Muscle of leg (tissue), 11 donors: Measurements from ENCODE around the gene SNAP47. TPM values are rescaled to one million over a fixed set of nuclear protein-coding genes. Genes with fewer than 3 reads are reported as not detected.

Experiments used
- DNase-seq: peaks from one replicate; pipeline ENCODE4 v3.0.0; 2013
- H3K27ac ChIP-seq: one replicate; pipeline ENCODE4 v1.5.1; 2013; ENCODE audit warnings: mild to moderate bottlenecking, low read length, control low read depth
- H3K27me3 ChIP-seq: one replicate; pipeline ENCODE4 v1.6.1; 2013; ENCODE audit warnings: low read length; ENCODE audit not compliant: control insufficient read depth, insufficient read depth
- H3K36me3 ChIP-seq: one replicate; pipeline ENCODE4 v1.6.1; 2013; ENCODE audit warnings: low read length; ENCODE audit not compliant: control insufficient read depth, insufficient read depth
- H3K4me1 ChIP-seq: one replicate; pipeline ENCODE4 v1.6.1; 2013; ENCODE audit warnings: low read length; ENCODE audit not compliant: control insufficient read depth, insufficient read depth
- H3K4me3 ChIP-seq: one replicate; pipeline ENCODE4 v1.5.1; 2013; ENCODE audit warnings: low read length, control low read depth
- H3K9me3 ChIP-seq: replicated peaks from 2 replicates; pipeline ENCODE4 v1.6.1; 2013; ENCODE audit warnings: low read depth, low read length; ENCODE audit not compliant: control insufficient read depth
- WGBS: methylation state at CpG from one replicate; pipeline ENCODE4 v1.1.5; 2013; ENCODE audit warnings: missing lambda C conversion rate; ENCODE audit not compliant: insufficient coverage; 5-methylcytosine and 5-hydroxymethylcytosine counted together
- polyA plus RNA-seq, 8 donors: library from polyadenylated mRNA; unstranded; fragments of 120-200 nt; gene quantifications; one replicate each; pipeline versions ENCODE4 v1.2.1 to v1.2.3, GENCODE V29; 2013; ENCODE audit warnings: inconsistent platforms in 1 of 8, low replicate concordance in 1 of 8; ENCODE audit not compliant: insufficient read length in 8 of 8, insufficient read depth in 1 of 8
- total RNA-seq: library from RNA; stranded (reverse); fragments of 120-200 nt; gene quantifications from one replicate; pipeline ENCODE4 v1.2.4, GENCODE V29; 2013

SNAP47 gene
- total and polyA plus RNA-seq, 9 donors, result 24.7 to 38.3 (median 30.4) TPM

DNA sequence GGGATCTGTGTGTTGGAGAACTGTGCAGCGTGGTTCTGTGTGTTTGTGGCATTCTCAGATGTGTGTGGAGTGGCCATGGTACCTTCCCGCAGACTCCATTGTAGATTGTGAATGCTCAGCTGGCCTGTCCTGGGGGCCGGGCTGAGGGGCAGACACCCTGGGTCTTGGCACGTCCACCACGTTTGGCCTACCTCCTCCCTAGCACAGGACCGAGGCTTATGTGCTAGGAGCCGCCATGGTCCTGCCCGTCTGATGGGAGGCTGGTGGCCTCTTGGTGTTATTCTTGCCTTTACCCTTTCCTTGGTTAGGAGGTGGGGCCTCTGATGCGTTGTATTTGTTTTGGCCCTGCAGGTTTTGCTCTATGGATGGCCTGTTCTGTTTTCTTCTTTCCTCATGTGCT, 25.1 kb downstream of the SNAP47 start:
- peaks cover 51% of the 10 kb centered on the region for H3K4me1 ChIP-seq

GRCh38 chr1:227761621-227762230, 26.5 kb downstream of the SNAP47 start:
- H3K27me3 ChIP-seq, result no peaks in the 10 kb centered on the region
- WGBS, result 84% methylated on average over 12 of the region's 17 CpGs
- no peak overlapping the region for H3K4me3 ChIP-seq
- H3K4me1 ChIP-seq, result peaks cover 49% of the 10 kb centered on the region
- DNase-seq, result no peak
- no peaks in the 10 kb centered on the region for H3K9me3 ChIP-seq
- H3K36me3 ChIP-seq, result peaks cover 53% of the 10 kb centered on the region
- H3K27ac ChIP-seq, result no peak overlapping the region

More for the DNA sequence above, 25.1 kb downstream of the SNAP47 start:
- Histone ChIP-seq H3K9me3 (no peaks in the 10 kb centered on the region), H3K27ac (peak overlapping the region; percentile 94), H3K27me3 (no peaks in the 10 kb centered on the region), H3K36me3 (peaks cover 47% of the 10 kb centered on the region), H3K4me3 (no peak overlapping the region)
- DNase-seq, result no peak
- WGBS, result 90% methylated on average over 3 of the region's 9 CpGs

GRCh38 chr1:227762231-227762911, 27.1 kb downstream of the SNAP47 start:
- peak; percentile 88 for DNase-seq
- peaks cover 51% of the 10 kb centered on the region for H3K4me1 ChIP-seq

GRCh38 chr1:227763246-227764018, 28.2 kb downstream of the SNAP47 start:
- WGBS, result 98% methylated on average over 13 of the region's 16 CpGs
- peaks cover 64% of the 10 kb centered on the region for H3K36me3 ChIP-seq
- no peak overlapping the region for H3K27ac ChIP-seq
- DNase-seq, result no peak
- H3K4me3 ChIP-seq, result no peak overlapping the region
- H3K9me3 ChIP-seq, result no peaks in the 10 kb centered on the region
- H3K27me3 ChIP-seq, result no peaks in the 10 kb centered on the region
- peaks cover 43% of the 10 kb centered on the region for H3K4me1 ChIP-seq

More at GRCh38 chr1:227762231-227762911, 27.1 kb downstream of the SNAP47 start:
- H3K36me3 ChIP-seq, result peaks cover 54% of the 10 kb centered on the region
- WGBS, result 16% methylated on average over 20 of the region's 22 CpGs
- H3K27me3 ChIP-seq, result no peaks in the 10 kb centered on the region
- H3K9me3 ChIP-seq, result no peaks in the 10 kb centered on the region
- no peak overlapping the region for H3K4me3 ChIP-seq
- no peak overlapping the region for H3K27ac ChIP-seq

DNA sequence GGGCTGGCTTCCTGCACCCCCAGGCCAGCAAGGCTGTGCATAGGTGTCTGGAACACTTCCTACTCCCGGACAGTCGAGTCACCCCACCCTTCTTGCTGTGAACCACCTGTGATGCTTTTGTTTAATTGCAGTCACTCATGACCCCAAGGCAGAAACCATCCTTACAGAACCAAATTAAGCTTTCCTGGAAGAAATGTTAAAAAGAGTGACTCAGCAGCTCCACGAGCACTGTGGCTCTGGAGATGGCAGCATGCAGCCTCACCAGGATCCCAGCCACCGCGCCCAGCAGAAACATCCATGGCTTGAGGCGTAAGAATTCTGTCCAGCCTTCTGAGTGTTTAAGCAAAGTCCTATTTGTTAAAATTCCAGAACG, 28.8 kb downstream of the SNAP47 start:
- no peak for DNase-seq
- Histone ChIP-seq H3K4me3 (no peak overlapping the region), H3K27me3 (no peaks in the 10 kb centered on the region), H3K4me1 (peaks cover 43% of the 10 kb centered on the region), H3K27ac (no peak overlapping the region), H3K36me3 (peaks cover 69% of the 10 kb centered on the region), H3K9me3 (no peaks in the 10 kb centered on the region)
- WGBS, result 92% methylated on average over 5 of the region's 7 CpGs

DNA sequence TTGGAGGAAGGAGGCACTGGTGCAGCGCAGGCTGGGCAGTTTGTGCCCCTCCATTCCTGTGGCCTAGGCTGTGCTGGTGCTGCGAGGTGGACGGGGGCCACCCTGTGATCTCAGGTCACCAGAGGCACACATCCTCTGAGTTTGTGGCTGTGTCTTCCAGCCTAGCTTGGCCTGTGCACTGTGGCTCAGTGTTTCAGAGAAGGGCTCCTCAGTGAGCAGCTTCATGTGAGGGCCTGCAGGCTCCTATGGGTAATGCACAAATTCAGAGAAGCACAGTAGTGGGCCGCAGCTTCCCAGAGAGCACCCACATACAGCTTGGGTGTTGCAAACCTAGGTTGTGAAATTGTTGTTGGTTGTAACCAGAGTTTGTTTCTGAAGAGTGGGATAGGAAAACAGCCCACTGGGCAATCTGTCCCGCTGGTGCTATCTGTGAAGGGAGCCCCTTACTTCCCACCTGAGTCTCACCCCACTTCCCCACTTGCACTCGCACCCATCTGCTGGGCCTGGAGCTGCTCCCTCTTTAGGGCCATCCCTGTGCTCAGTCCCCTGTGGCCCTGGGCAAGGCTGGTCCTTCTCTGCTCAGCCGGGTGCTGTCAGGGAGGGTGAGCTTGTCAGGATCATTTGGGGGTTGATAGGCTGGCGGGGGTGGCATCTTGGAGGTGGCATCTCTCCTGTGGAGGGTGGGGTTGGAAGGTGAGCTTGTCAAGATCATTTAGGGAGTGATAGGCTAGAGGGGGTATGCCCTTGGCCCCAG, 30.2 kb downstream of the SNAP47 start:
- no peak for DNase-seq
- H3K4me1 ChIP-seq, result peaks cover 37% of the 10 kb centered on the region
- H3K27me3 ChIP-seq, result no peaks in the 10 kb centered on the region
- H3K9me3 ChIP-seq, result no peaks in the 10 kb centered on the region
- H3K4me3 ChIP-seq, result no peak overlapping the region
- peaks cover 64% of the 10 kb centered on the region for H3K36me3 ChIP-seq
- 94% methylated on average over 7 of the region's 8 CpGs for WGBS
- no peak overlapping the region for H3K27ac ChIP-seq

- 73% methylated on average over 13 of the region's 17 CpGs for WGBS
- no peak overlapping the region for H3K27ac ChIP-seq
- no peak for DNase-seq
- peaks cover 35% of the 10 kb centered on the region for H3K4me1 ChIP-seq
- H3K4me3 ChIP-seq, result no peak overlapping the region
- no peaks in the 10 kb centered on the region for H3K27me3 ChIP-seq
- peaks cover 61% of the 10 kb centered on the region for H3K36me3 ChIP-seq
- no peaks in the 10 kb centered on the region for H3K9me3 ChIP-seq
Measured at GRCh38 chr1:227766015-227766634, 30.9 kb downstream of the SNAP47 start.

GRCh38 chr1:227766653-227767277, 31.5 kb downstream of the SNAP47 start:
- Histone ChIP-seq H3K27ac (no peak overlapping the region), H3K9me3 (no peaks in the 10 kb centered on the region), H3K4me3 (no peak overlapping the region), H3K36me3 (peaks cover 56% of the 10 kb centered on the region), H3K27me3 (no peaks in the 10 kb centered on the region), H3K4me1 (peaks cover 35% of the 10 kb centered on the region)
- WGBS, result 79% methylated on average over 17 of the region's 19 CpGs
- DNase-seq, result peak; percentile 41

DNA sequence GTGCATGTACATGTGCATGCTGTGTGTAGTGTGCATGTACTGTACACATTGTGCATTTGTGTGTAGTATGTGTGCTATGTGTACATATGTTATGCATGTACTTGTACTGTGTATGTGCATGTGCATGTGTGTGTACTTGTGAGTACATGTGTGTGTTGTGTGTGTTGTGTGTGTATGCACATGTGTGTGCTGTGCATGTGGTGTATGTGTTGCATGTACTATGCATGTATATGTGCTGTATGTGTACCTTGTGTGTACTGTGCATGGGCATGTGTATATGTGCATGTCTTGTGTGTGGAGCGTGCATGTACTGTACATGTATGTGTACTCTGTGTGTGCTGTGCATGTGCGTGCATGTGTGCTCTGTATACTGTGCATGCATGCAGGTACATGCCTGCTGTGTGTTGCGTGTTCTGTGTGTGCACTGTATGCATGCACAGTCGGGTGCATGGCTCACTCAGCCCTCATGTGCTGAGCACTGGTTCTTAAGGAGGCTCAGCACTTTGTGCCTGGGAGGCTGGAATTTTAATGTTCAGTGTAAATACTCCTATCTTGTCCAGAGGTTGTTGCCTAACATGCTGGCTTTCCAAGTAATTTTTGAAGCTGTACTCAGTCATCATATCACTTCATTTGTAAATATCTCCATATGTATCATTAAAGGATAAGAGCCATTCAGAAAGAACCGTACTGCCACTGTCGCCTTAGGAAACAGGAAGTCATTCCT, 32.3 kb downstream of the SNAP47 start:
- H3K27ac ChIP-seq, result no peak overlapping the region
- no peak for DNase-seq
- no peak overlapping the region for H3K4me3 ChIP-seq
- WGBS, result 88% methylated on average over 6 of the region's 6 CpGs
- H3K27me3 ChIP-seq, result no peaks in the 10 kb centered on the region
- peaks cover 57% of the 10 kb centered on the region for H3K36me3 ChIP-seq
- H3K9me3 ChIP-seq, result no peaks in the 10 kb centered on the region
- H3K4me1 ChIP-seq, result peaks cover 32% of the 10 kb centered on the region
